ENCODE data around the gene LBP.

The LBP gene

GRCh38 chr20:38321959-38322598 lies 24.2 kb upstream of the LBP start:
- H3K9ac ChIP-seq (ENCODE audit: low read depth, low read length) = no peak overlapping the region
- no peak overlapping the region for H3K27ac ChIP-seq (ENCODE audit: low read depth, low read length)
- H3K4me1 ChIP-seq (ENCODE audit: control insufficient read depth, insufficient read depth, low read length) = no peaks in the 10 kb centered on the region
- no peaks in the 10 kb centered on the region for H3K9me3 ChIP-seq (ENCODE audit: control insufficient read depth, insufficient read depth, low read length)
- no peak overlapping the region for H3K4me3 ChIP-seq (ENCODE audit: low read depth, low read length)
- no peaks in the 10 kb centered on the region; the same call in 1 of the 2 replicates for H3K27me3 ChIP-seq (ENCODE audit: control insufficient read depth, insufficient read depth, low read length)
- H3K36me3 ChIP-seq (ENCODE audit: control insufficient read depth, insufficient read depth, low read length) = no peaks in the 10 kb centered on the region

GRCh38 chr20:38324159-38324558 lies 22.1 kb upstream of the LBP start:
- H3K36me3 ChIP-seq (ENCODE audit: control insufficient read depth, insufficient read depth, low read length) = no peaks in the 10 kb centered on the region
- H3K9me3 ChIP-seq (ENCODE audit: control insufficient read depth, insufficient read depth, low read length) = no peaks in the 10 kb centered on the region
- H3K27me3 ChIP-seq (ENCODE audit: control insufficient read depth, insufficient read depth, low read length) = no peaks in the 10 kb centered on the region; the same call in 1 of the 2 replicates
- H3K4me3 ChIP-seq (ENCODE audit: low read depth, low read length) = no peak overlapping the region
- H3K4me1 ChIP-seq (ENCODE audit: control insufficient read depth, insufficient read depth, low read length) = no peaks in the 10 kb centered on the region
- H3K9ac ChIP-seq (ENCODE audit: low read depth, low read length) = no peak overlapping the region
- H3K27ac ChIP-seq (ENCODE audit: low read depth, low read length) = no peak overlapping the region

GRCh38 chr20:38325167-38325566 lies 21.1 kb upstream of the LBP start:
- no peaks in the 10 kb centered on the region for H3K9me3 ChIP-seq (ENCODE audit: control insufficient read depth, insufficient read depth, low read length)
- H3K27ac ChIP-seq (ENCODE audit: low read depth, low read length) = no peak overlapping the region
- no peaks in the 10 kb centered on the region for H3K36me3 ChIP-seq (ENCODE audit: control insufficient read depth, insufficient read depth, low read length)
- no peak overlapping the region for H3K9ac ChIP-seq (ENCODE audit: low read depth, low read length)
- no peaks in the 10 kb centered on the region; the same call in 1 of the 2 replicates for H3K27me3 ChIP-seq (ENCODE audit: control insufficient read depth, insufficient read depth, low read length)
- H3K4me1 ChIP-seq (ENCODE audit: control insufficient read depth, insufficient read depth, low read length) = no peaks in the 10 kb centered on the region
- H3K4me3 ChIP-seq (ENCODE audit: low read depth, low read length) = no peak overlapping the region

- H3K27ac ChIP-seq (ENCODE audit: low read depth, low read length) = no peak overlapping the region
Measured at GRCh38 chr20:38325905-38326304, 20.4 kb upstream of the LBP start.

GRCh38 chr20:38326309-38326708 lies 20.0 kb upstream of the LBP start:
- Histone ChIP-seq H3K9ac (ENCODE audit: low read depth, low read length) (no peak overlapping the region), H3K27me3 (ENCODE audit: control insufficient read depth, insufficient read depth, low read length) (no peaks in the 10 kb centered on the region; the same call in 1 of the 2 replicates), H3K9me3 (ENCODE audit: control insufficient read depth, insufficient read depth, low read length) (no peaks in the 10 kb centered on the region), H3K36me3 (ENCODE audit: control insufficient read depth, insufficient read depth, low read length) (no peaks in the 10 kb centered on the region), H3K4me3 (ENCODE audit: low read depth, low read length) (no peak overlapping the region), H3K27ac (ENCODE audit: low read depth, low read length) (no peak overlapping the region), H3K4me1 (ENCODE audit: control insufficient read depth, insufficient read depth, low read length) (no peaks in the 10 kb centered on the region)

More at GRCh38 chr20:38325905-38326304, 20.4 kb upstream of the LBP start:
- Histone ChIP-seq H3K9ac (ENCODE audit: low read depth, low read length) (no peak overlapping the region), H3K4me1 (ENCODE audit: control insufficient read depth, insufficient read depth, low read length) (no peaks in the 10 kb centered on the region), H3K9me3 (ENCODE audit: control insufficient read depth, insufficient read depth, low read length) (no peaks in the 10 kb centered on the region), H3K36me3 (ENCODE audit: control insufficient read depth, insufficient read depth, low read length) (no peaks in the 10 kb centered on the region), H3K27me3 (ENCODE audit: control insufficient read depth, insufficient read depth, low read length) (no peaks in the 10 kb centered on the region; the same call in 1 of the 2 replicates), H3K4me3 (ENCODE audit: low read depth, low read length) (no peak overlapping the region)

GRCh38 chr20:38330638-38331037 lies 15.6 kb upstream of the LBP start:
- Histone ChIP-seq H3K4me3 (ENCODE audit: low read depth, low read length) (no peak overlapping the region), H3K9ac (ENCODE audit: low read depth, low read length) (no peak overlapping the region), H3K27ac (ENCODE audit: low read depth, low read length) (no peak overlapping the region), H3K27me3 (ENCODE audit: control insufficient read depth, insufficient read depth, low read length) (no peaks in the 10 kb centered on the region), H3K4me1 (ENCODE audit: control insufficient read depth, insufficient read depth, low read length) (no peaks in the 10 kb centered on the region), H3K36me3 (ENCODE audit: control insufficient read depth, insufficient read depth, low read length) (no peaks in the 10 kb centered on the region), H3K9me3 (ENCODE audit: control insufficient read depth, insufficient read depth, low read length) (no peaks in the 10 kb centered on the region)

- no peak overlapping the region for H3K27ac ChIP-seq (ENCODE audit: low read depth, low read length)
- no peaks in the 10 kb centered on the region for H3K36me3 ChIP-seq (ENCODE audit: control insufficient read depth, insufficient read depth, low read length)
- no peak overlapping the region for H3K4me3 ChIP-seq (ENCODE audit: low read depth, low read length)
- no peaks in the 10 kb centered on the region for H3K27me3 ChIP-seq (ENCODE audit: control insufficient read depth, insufficient read depth, low read length)
- no peaks in the 10 kb centered on the region for H3K4me1 ChIP-seq (ENCODE audit: control insufficient read depth, insufficient read depth, low read length)
- H3K9ac ChIP-seq (ENCODE audit: low read depth, low read length) = no peak overlapping the region
- no peaks in the 10 kb centered on the region for H3K9me3 ChIP-seq (ENCODE audit: control insufficient read depth, insufficient read depth, low read length)
Measured at GRCh38 chr20:38331245-38331644, 15.0 kb upstream of the LBP start.

GRCh38 chr20:38331814-38332213 lies 14.5 kb upstream of the LBP start:
- no peaks in the 10 kb centered on the region for H3K27me3 ChIP-seq (ENCODE audit: control insufficient read depth, insufficient read depth, low read length)
- H3K9ac ChIP-seq (ENCODE audit: low read depth, low read length) = no peak overlapping the region
- no peaks in the 10 kb centered on the region for H3K9me3 ChIP-seq (ENCODE audit: control insufficient read depth, insufficient read depth, low read length)
- H3K4me3 ChIP-seq (ENCODE audit: low read depth, low read length) = no peak overlapping the region
- no peak overlapping the region for H3K27ac ChIP-seq (ENCODE audit: low read depth, low read length)
- H3K4me1 ChIP-seq (ENCODE audit: control insufficient read depth, insufficient read depth, low read length) = no peaks in the 10 kb centered on the region
- no peaks in the 10 kb centered on the region for H3K36me3 ChIP-seq (ENCODE audit: control insufficient read depth, insufficient read depth, low read length)

- Histone ChIP-seq H3K9me3 (ENCODE audit: control insufficient read depth, insufficient read depth, low read length) (peaks cover 3% of the 10 kb centered on the region; the same call in 1 of the 2 replicates), H3K9ac (ENCODE audit: low read depth, low read length) (no peak overlapping the region), H3K4me3 (ENCODE audit: low read depth, low read length) (no peak overlapping the region), H3K36me3 (ENCODE audit: control insufficient read depth, insufficient read depth, low read length) (no peaks in the 10 kb centered on the region), H3K4me1 (ENCODE audit: control insufficient read depth, insufficient read depth, low read length) (peaks cover under 1% of the 10 kb centered on the region), H3K27ac (ENCODE audit: low read depth, low read length) (no peak overlapping the region), H3K27me3 (ENCODE audit: control insufficient read depth, insufficient read depth, low read length) (no peaks in the 10 kb centered on the region)
Measured at GRCh38 chr20:38334016-38334415, 12.3 kb upstream of the LBP start.

GRCh38 chr20:38336726-38337125 lies 9.6 kb upstream of the LBP start:
- Histone ChIP-seq H3K9ac (ENCODE audit: low read depth, low read length) (no peak overlapping the region), H3K27ac (ENCODE audit: low read depth, low read length) (no peak overlapping the region), H3K36me3 (ENCODE audit: control insufficient read depth, insufficient read depth, low read length) (no peaks in the 10 kb centered on the region), H3K4me1 (ENCODE audit: control insufficient read depth, insufficient read depth, low read length) (peaks cover 18% of the 10 kb centered on the region), H3K4me3 (ENCODE audit: low read depth, low read length) (no peak overlapping the region), H3K9me3 (ENCODE audit: control insufficient read depth, insufficient read depth, low read length) (peaks cover 3% of the 10 kb centered on the region; the same call in 1 of the 2 replicates), H3K27me3 (ENCODE audit: control insufficient read depth, insufficient read depth, low read length) (no peaks in the 10 kb centered on the region)

GRCh38 chr20:38337561-38338140 lies 8.6 kb upstream of the LBP start:
- Histone ChIP-seq H3K9ac (ENCODE audit: low read depth, low read length) (no peak overlapping the region), H3K27me3 (ENCODE audit: control insufficient read depth, insufficient read depth, low read length) (no peaks in the 10 kb centered on the region), H3K4me1 (ENCODE audit: control insufficient read depth, insufficient read depth, low read length) (peaks cover 26% of the 10 kb centered on the region), H3K27ac (ENCODE audit: low read depth, low read length) (no peak overlapping the region), H3K9me3 (ENCODE audit: control insufficient read depth, insufficient read depth, low read length) (peaks cover 3% of the 10 kb centered on the region; the same call in 1 of the 2 replicates), H3K4me3 (ENCODE audit: low read depth, low read length) (no peak overlapping the region), H3K36me3 (ENCODE audit: control insufficient read depth, insufficient read depth, low read length) (no peaks in the 10 kb centered on the region)
